Measurements from ENCODE around the gene BUD13. TPM values are rescaled to one million over a fixed set of nuclear protein-coding genes. Genes with fewer than 3 reads are reported as not detected.

BUD13 gene
- total RNA-seq, 1 experiment from 2014 or later = 10.4 TPM

GRCh38 chr11:116796548-116796947 lies 23.8 kb upstream of the BUD13 start:
- Mint-ChIP-seq H3K27me3 (ENCODE audit: unreplicated experiment) (no peaks in the 10 kb centered on the region), H3K36me3 (ENCODE audit: insufficient read depth, unreplicated experiment) (no peaks in the 10 kb centered on the region), H3K27ac (ENCODE audit: unreplicated experiment) (no peak overlapping the region), H3K4me3 (ENCODE audit: low read depth, unreplicated experiment) (no peak overlapping the region), H3K9me3 (ENCODE audit: low read depth, unreplicated experiment) (no peaks in the 10 kb centered on the region), H3K4me1 (ENCODE audit: low read depth, unreplicated experiment) (no peaks in the 10 kb centered on the region)
- intact Hi-C loops (cut with micrococcal nuclease; ENCODE audit: unreplicated experiment) = no loop called here
- TF ChIP-seq, protein P1, sequence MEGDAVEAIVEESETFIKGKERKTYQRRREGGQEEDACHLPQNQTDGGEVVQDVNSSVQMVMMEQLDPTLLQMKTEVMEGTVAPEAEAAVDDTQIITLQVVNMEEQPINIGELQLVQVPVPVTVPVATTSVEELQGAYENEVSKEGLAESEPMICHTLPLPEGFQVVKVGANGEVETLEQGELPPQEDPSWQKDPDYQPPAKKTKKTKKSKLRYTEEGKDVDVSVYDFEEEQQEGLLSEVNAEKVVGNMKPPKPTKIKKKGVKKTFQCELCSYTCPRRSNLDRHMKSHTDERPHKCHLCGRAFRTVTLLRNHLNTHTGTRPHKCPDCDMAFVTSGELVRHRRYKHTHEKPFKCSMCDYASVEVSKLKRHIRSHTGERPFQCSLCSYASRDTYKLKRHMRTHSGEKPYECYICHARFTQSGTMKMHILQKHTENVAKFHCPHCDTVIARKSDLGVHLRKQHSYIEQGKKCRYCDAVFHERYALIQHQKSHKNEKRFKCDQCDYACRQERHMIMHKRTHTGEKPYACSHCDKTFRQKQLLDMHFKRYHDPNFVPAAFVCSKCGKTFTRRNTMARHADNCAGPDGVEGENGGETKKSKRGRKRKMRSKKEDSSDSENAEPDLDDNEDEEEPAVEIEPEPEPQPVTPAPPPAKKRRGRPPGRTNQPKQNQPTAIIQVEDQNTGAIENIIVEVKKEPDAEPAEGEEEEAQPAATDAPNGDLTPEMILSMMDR (IDR thresholded peaks at IDR 0.05; ENCODE audit: unreplicated experiment) = no peak
- CTCF ChIA-PET = no interaction called here
- no TSS peak for BruUV-seq (replicated peaks)
- DNase-seq = no peak

DNA sequence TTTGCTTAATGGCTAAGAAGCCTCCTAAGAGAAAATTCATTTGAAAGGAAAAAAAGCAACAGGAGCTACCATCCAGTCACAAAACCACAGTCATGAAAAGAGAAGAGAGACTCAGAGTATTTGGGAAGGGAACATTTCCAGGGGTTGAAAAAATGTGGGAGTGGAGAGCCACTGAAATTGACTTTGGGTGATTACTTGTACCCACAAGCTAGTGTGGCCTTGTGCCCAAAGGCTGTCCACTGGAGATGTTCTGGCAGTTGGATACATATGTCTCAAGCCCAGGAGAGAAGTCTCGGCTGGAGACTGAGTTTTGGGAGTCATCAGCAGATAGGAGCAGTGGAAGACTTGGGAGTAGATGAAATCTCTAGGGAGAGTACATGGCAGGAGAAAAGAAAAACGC lies 22.1 kb upstream of the BUD13 start:
- Mint-ChIP-seq H3K27ac (ENCODE audit: unreplicated experiment) (no peak overlapping the region), H3K27me3 (ENCODE audit: unreplicated experiment) (no peaks in the 10 kb centered on the region), H3K4me1 (ENCODE audit: low read depth, unreplicated experiment) (no peaks in the 10 kb centered on the region), H3K4me3 (ENCODE audit: low read depth, unreplicated experiment) (no peak overlapping the region), H3K36me3 (ENCODE audit: insufficient read depth, unreplicated experiment) (no peaks in the 10 kb centered on the region), H3K9me3 (ENCODE audit: low read depth, unreplicated experiment) (no peaks in the 10 kb centered on the region)
- BruUV-seq (replicated peaks) = no TSS peak
- intact Hi-C loops (cut with micrococcal nuclease; ENCODE audit: unreplicated experiment) = loop anchor here (5.0 kb wide), 2 partner anchors 42 to 312 kb away; partner anchors contain the start of gene APOA1
- TF ChIP-seq, protein P1 (IDR thresholded peaks at IDR 0.05; ENCODE audit: unreplicated experiment) = no peak
- DNase-seq = no peak
- CTCF ChIA-PET = no interaction called here

- Mint-ChIP-seq H3K4me1 (ENCODE audit: low read depth, unreplicated experiment) (peaks cover 2% of the 10 kb centered on the region), H3K27me3 (ENCODE audit: unreplicated experiment) (no peaks in the 10 kb centered on the region), H3K36me3 (ENCODE audit: insufficient read depth, unreplicated experiment) (no peaks in the 10 kb centered on the region), H3K9me3 (ENCODE audit: low read depth, unreplicated experiment) (no peaks in the 10 kb centered on the region), H3K27ac (ENCODE audit: unreplicated experiment) (no peak overlapping the region), H3K4me3 (ENCODE audit: low read depth, unreplicated experiment) (no peak overlapping the region)
- no TSS peak for BruUV-seq (replicated peaks)
- CTCF ChIA-PET = no interaction called here
- TF ChIP-seq, protein P1 (IDR thresholded peaks at IDR 0.05; ENCODE audit: unreplicated experiment) = no peak
- DNase-seq = no peak
- intact Hi-C loops (cut with micrococcal nuclease; ENCODE audit: unreplicated experiment) = loop anchor here (5.0 kb wide), 2 partner anchors 44 to 314 kb away; partner anchors contain the start of gene APOA1
These were observed 20.9 kb upstream of the BUD13 start for GRCh38 chr11:116793772-116794097.

GRCh38 chr11:116792869-116793771 lies 20.3 kb upstream of the BUD13 start:
- H3K9me3 Mint-ChIP-seq (ENCODE audit: low read depth, unreplicated experiment) = no peaks in the 10 kb centered on the region
- intact Hi-C loops (cut with micrococcal nuclease; ENCODE audit: unreplicated experiment) = loop anchor here (5.0 kb wide), 2 partner anchors 44 to 314 kb away; partner anchors contain the start of gene APOA1
- no peak for DNase-seq
- no peak overlapping the region for H3K4me3 Mint-ChIP-seq (ENCODE audit: low read depth, unreplicated experiment)
- CTCF ChIA-PET = no interaction called here
- peaks cover 8% of the 10 kb centered on the region for H3K4me1 Mint-ChIP-seq (ENCODE audit: low read depth, unreplicated experiment)
- no peaks in the 10 kb centered on the region for H3K27me3 Mint-ChIP-seq (ENCODE audit: unreplicated experiment)
- H3K27ac Mint-ChIP-seq (ENCODE audit: unreplicated experiment) = no peak overlapping the region
- TF ChIP-seq, protein P1 (IDR thresholded peaks at IDR 0.05; ENCODE audit: unreplicated experiment) = no peak
- BruUV-seq (replicated peaks) = no TSS peak
- peaks cover 6% of the 10 kb centered on the region for H3K36me3 Mint-ChIP-seq (ENCODE audit: insufficient read depth, unreplicated experiment)
